Cardiac muscle cell (in vitro differentiated cells and primary cell): Measurements from ENCODE around the gene MDM1. TPM values are rescaled to one million over a fixed set of nuclear protein-coding genes. Genes with fewer than 3 reads are reported as not detected.

Source experiments
- DNase-seq, 2 donors: peaks; one replicate each; pipeline versions ENCODE4 v3.0.0 to v3.0.0-alpha.2; 2010 to 2017; ENCODE audit warnings: low read depth in 1 of 2, low spot score in 1 of 2
- H3K27ac ChIP-seq: fragments of 200-600 bp; sonication (generic); 2 replicates; pipeline ENCODE4 v1.5.1; 2016
- H3K27me3 ChIP-seq: fragments of 200-600 bp; sonication (generic); 2 replicates; pipeline ENCODE4 v1.6.0; 2016; ENCODE audit warnings: control low read depth
- H3K36me3 ChIP-seq: fragments of 200-600 bp; sonication (generic); 2 replicates; pipeline ENCODE4 v1.5.1; 2016; ENCODE audit warnings: control low read depth
- H3K4me1 ChIP-seq: fragments of 200-600 bp; sonication (generic); 2 replicates; pipeline ENCODE4 v1.8.1; 2017; ENCODE audit warnings: low read depth, mild to moderate bottlenecking, mixed run types
- H3K4me3 ChIP-seq: fragments of 200-600 bp; sonication (generic); 2 replicates; pipeline ENCODE4 v1.5.1; 2016; ENCODE audit warnings: mild to moderate bottlenecking
- H3K9me3 ChIP-seq: fragments of 200-600 bp; sonication (generic); 2 replicates; pipeline ENCODE4 v1.5.1; 2017; ENCODE audit warnings: low read depth, mild to moderate bottlenecking, control low read depth
- polyA plus RNA-seq: library from polyadenylated mRNA; unstranded; fragments of >200 nt; fragmentation: Nextera tagmentation; extraction: Ambion mirVana; gene quantifications from 2 replicates; pipeline ENCODE4 v1.2.1, GENCODE V29; 2016
- total RNA-seq: library from RNA; depleted of rRNA; stranded (reverse); fragments of >200 nt; gene quantifications from 2 replicates; pipeline ENCODE4 v1.2.3, GENCODE V29; 2016
- TF ChIP-seq, protein P1 (sequence below): IDR thresholded peaks from 2 replicates; pipeline ENCODE4 v1.5.1; 2012; ENCODE audit warnings: low read depth, mild to moderate bottlenecking, low read length

MDM1 gene
- total and polyA plus RNA-seq, 2 experiments from 2014 or later = 13.4 to 23.9 TPM

DNA sequence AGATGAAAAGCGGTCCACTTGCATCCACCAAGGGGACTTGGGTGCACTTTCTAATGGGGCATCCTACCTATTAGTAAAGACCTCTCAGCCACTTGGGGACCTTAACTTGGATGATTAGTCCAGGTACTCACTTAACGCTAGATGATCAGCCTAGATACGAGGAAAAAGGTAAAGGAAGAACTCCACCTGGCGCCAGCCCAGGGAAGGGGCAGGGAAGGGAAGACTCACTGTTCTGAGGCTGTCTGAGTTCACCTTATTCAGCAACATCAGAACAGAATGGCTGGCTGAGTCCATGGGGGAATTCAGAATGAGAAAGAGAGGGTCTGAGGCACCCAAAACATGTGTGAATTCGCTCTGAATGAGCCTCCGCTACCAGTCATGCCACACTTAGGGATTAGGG lies 85.8 kb downstream of the MDM1 start:
- TF ChIP-seq, protein P1, sequence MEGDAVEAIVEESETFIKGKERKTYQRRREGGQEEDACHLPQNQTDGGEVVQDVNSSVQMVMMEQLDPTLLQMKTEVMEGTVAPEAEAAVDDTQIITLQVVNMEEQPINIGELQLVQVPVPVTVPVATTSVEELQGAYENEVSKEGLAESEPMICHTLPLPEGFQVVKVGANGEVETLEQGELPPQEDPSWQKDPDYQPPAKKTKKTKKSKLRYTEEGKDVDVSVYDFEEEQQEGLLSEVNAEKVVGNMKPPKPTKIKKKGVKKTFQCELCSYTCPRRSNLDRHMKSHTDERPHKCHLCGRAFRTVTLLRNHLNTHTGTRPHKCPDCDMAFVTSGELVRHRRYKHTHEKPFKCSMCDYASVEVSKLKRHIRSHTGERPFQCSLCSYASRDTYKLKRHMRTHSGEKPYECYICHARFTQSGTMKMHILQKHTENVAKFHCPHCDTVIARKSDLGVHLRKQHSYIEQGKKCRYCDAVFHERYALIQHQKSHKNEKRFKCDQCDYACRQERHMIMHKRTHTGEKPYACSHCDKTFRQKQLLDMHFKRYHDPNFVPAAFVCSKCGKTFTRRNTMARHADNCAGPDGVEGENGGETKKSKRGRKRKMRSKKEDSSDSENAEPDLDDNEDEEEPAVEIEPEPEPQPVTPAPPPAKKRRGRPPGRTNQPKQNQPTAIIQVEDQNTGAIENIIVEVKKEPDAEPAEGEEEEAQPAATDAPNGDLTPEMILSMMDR = no peak
- peaks cover 36% of the 10 kb centered on the region for H3K4me1 ChIP-seq
- no peaks in the 10 kb centered on the region for H3K36me3 ChIP-seq
- H3K27ac ChIP-seq = peak overlapping the region; percentile 87
- peak overlapping the region; percentile 9 for H3K4me3 ChIP-seq
- H3K9me3 ChIP-seq = no peaks in the 10 kb centered on the region
- DNase-seq = no peak
- no peaks in the 10 kb centered on the region for H3K27me3 ChIP-seq

DNA sequence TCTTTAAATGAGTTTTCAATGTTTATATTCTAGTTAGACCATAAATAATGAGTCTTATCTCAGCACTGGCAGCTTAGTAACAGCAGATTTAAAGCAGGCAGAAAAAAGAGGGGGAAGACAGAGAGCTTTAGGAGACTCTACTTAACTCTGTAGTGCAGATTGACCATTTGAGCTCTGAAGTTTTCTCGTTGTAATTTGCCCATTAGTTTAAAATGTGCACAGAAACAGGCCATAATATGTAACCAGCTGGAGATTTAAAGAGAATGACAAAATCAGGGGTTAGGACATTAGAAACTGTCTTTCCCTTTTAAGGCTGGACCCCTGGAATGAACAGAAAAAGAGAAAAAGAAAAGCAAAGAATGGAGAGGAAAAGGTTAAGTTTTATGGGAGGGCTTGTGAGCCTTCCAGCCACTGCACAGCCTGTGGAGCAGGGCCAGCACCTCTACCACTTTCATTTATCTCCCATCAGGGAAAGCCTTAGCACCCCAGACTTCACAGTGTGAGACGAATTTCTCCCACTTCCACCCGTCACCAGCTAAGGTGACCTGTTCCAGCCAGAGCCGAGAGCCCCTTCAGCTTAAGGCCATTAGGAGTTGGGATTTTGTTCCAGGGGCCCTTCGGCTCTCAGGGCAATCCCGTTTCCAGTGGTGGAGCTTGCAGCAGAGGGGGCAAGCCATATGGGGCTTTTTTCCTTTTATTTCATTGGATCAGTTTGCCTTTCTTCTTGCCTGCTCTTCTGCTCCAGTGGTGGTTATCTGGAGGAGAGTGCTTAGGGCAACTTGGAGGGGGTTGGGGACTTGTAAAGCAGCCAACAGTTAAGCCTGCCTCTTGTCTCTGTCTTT lies 86.8 kb downstream of the MDM1 start:
- TF ChIP-seq, protein P1 = no peak
- peak overlapping the region; percentile 87 for H3K27ac ChIP-seq
- H3K9me3 ChIP-seq = no peaks in the 10 kb centered on the region
- DNase-seq = peak; percentile 77 to 92
- H3K27me3 ChIP-seq = no peaks in the 10 kb centered on the region
- peak overlapping the region; percentile 16 for H3K4me3 ChIP-seq
- peaks cover 36% of the 10 kb centered on the region for H3K4me1 ChIP-seq
- H3K36me3 ChIP-seq = no peaks in the 10 kb centered on the region

Other genes with a start within 250 kb of the MDM1 start
- not detected in 2 replicates for gene IFNG, start 172.6 kb downstream of the MDM1 start, total RNA-seq
- gene IFNG, start 172.6 kb downstream of the MDM1 start, polyA plus RNA-seq = 0.11 TPM in 1 of 2 replicates, not detected in the other
- gene IL26, start 106.6 kb downstream of the MDM1 start, total RNA-seq = not detected in 2 replicates
- gene IL26, start 106.6 kb downstream of the MDM1 start, polyA plus RNA-seq = not detected in 2 replicates
- gene IL22, start 78.8 kb downstream of the MDM1 start, total RNA-seq = not detected in 2 replicates
- not detected in 2 replicates for gene IL22, start 78.8 kb downstream of the MDM1 start, polyA plus RNA-seq